Neural cell (in vitro differentiated cells): ENCODE measurements around the gene RND3.

ENCODE experiments used
- CTCF ChIP-seq: fragments of 450-650 bp; IDR thresholded peaks from 2 replicates; pipeline ENCODE4 v1.5.1; 2014; ENCODE audit warnings: antibody characterized with exemption, mild to moderate bottlenecking, moderate library complexity; ENCODE audit not compliant: poor library complexity, severe bottlenecking
- EP300 ChIP-seq: fragments of 450-650 bp; conservative IDR thresholded peaks from 2 replicates; pipeline ENCODE4 v1.6.1; 2014; ENCODE audit warnings: antibody characterized with exemption, mild to moderate bottlenecking, moderate library complexity; ENCODE audit not compliant: poor library complexity, severe bottlenecking
- EZH2 ChIP-seq: fragments of 200-600, 300-800 bp; shearing (Covaris generic), sonication (generic); IDR thresholded peaks from 2 replicates; pipeline ENCODE4 v1.6.1; 2014; ENCODE audit warnings: antibody characterized with exemption, low read length, borderline replicate concordance, mild to moderate bottlenecking; ENCODE audit not compliant: insufficient read depth, poor library complexity, severe bottlenecking
- POLR2AphosphoS5 ChIP-seq: IDR thresholded peaks from 2 replicates; pipeline ENCODE4 v1.6.1; 2012

GRCh38 chr2:150507071-150507470 is 19.6 kb upstream of the RND3 start:
- TF ChIP-seq EZH2 = no peak
- no peak for TF ChIP-seq CTCF
- TF ChIP-seq POLR2AphosphoS5 = no peak
- TF ChIP-seq EP300 = no peak
